IPS DF 4.7 (cell line): ENCODE results near the gene ARL8A.

Source experiments
- DNase-seq: peaks from one replicate; pipeline ENCODE4 v3.0.0-alpha.2; 2013; ENCODE audit warnings: low spot score; ENCODE audit errors: extremely low read depth

Gene ARL8A

DNA sequence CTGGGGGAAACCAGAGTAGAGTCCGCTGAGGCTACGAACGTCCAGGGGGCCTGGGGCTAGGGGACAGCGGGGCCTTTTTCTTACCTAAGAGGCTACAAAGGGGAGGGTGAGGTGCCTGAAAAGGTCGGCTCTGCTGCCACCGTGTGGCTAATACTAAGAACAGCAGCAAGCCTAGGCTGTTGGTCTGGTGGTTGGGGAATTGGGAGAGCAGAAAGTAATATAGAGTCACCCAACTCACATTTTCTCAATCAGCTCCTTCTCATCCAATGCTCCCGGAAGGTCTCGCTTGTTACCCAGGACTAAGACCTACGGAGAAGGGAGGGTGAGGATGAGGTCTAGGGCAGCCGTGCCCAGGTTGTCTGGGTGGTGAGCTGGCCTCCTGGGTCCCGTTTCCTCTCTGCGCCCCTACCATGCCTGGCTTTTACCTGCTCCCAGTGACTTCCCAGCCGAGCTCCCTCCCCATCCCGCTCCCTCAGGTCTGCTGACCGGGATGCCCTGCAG lies 9.3 kb downstream of the ARL8A start:
- DNase-seq, result no peak

DNA sequence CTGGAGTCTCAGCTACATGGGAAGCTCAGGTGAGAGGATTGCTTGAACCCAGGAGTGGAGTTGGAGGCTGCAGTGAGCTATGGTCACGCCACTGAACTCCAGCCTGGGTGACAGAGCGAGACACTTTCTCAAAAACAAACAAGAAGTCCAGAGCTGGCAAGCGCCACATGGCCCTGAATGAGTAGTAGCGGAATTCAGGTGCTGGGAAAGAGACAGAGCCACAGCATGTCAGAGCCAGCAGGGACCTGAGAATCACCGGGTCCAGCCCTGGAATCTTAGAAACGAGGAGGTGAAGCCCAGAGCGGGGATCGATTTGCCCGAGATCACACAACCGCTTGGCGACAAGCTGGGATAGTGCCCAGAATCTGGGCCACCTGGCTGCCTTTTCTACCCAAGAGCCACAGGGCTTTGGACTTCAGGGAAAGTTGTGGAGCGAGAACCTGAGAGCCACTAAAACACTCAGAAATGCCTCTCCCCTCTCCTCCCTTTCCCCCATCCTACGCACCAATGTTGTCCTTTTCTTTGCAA lies 9.8 kb downstream of the ARL8A start:
- no peak for DNase-seq

DNA sequence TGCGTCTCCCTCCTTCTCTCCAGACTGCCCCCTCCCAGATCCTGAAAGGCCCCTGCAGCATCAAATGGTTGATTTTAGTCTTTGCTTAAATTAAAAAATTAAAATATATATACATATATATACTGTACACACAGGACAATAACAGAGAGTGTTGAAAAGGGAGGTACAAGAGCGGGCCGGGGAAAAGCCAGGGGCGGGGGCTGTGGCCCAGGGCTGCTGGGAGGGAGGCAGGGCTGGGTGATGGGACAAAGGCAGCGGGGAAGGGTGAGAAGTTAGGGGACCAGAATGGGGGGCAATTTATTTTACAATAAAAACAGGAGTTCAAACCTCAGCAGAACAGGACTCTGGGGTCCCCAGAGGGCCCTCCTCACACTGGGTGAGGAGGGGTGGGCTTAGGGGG lies 10.5 kb downstream of the ARL8A start:
- DNase-seq, result no peak

DNA sequence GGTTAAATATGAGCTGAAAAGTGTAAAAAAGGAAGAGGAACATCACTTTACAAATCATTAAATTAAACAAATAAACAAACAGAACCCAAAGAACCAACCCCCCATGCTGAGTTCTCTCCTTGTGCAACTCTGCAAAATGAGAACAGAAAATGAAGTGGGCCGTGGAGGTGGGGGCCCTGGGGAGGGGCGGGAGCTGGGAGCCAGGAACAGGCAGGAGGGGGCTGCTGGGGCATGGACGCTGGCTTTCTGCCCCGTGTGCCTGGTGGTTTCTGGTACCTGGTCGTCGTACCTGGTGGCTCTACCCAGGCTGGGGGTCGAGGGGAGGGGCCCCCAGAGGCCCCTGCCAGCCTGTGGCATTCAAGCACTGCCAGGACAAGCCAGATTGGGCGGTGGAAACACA lies 11.0 kb downstream of the ARL8A start:
- no peak for DNase-seq

DNA sequence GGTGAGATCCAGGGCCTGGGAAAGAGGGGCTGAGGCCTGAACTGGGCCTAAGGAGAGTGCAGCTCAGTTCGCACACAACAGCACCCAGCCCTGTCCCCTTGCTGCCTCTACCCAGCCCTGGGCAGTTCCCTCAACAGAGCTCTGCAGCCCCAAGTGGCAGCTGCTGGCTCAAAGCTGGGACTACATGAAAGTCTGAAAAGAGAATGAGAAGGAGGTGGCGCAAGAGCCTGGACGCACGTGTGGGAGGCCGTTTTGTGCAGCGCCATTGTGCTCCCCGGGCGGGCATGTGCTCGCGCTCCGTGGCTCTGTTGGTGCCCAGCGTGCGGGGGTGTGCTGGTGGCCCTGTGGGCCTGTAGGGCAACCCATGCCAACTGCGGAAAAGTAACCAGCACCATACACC lies 11.5 kb downstream of the ARL8A start:
- DNase-seq, result no peak

DNA sequence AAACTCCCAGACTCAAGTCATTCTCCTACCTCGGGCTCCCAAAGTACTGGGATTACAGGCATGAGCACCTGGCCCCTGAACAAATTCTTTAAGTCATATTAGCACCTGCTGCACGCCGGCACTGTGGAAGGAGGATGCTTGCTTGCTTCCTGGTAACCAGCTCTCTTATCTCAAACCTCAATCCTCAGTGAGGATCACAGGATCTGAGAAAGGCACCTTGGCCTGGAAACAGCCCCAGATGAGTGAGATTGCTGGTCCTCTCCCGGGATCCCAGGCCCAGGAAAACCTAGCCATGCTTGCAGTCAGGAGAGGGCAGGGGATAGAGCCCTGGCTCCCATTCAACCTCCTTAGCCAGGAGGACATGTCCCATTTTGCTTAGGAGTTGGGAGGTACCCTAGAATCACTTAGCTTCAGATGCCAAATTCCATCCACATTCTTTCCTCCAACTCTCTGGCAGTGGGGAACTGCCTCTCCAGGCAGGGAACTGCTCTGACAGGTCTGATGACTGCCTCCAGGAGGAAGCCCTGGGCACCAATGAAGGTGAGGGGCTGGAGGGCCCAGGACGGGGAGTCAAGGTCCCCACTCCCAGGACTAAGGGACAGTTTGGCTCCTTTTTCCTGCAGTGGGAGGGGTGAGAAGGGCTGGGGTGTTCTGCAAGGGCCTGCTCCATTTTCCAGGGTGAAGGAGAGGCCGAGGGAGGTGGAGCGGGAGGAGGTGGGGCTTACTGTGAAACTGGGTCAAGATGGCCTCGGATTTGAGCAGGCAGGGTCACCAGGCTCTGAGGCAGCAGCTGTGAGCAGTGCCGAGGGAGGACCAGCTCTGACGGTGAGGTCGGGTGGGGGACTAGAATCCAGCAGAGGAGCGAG lies 12.3 kb downstream of the ARL8A start:
- DNase-seq, result no peak

DNA sequence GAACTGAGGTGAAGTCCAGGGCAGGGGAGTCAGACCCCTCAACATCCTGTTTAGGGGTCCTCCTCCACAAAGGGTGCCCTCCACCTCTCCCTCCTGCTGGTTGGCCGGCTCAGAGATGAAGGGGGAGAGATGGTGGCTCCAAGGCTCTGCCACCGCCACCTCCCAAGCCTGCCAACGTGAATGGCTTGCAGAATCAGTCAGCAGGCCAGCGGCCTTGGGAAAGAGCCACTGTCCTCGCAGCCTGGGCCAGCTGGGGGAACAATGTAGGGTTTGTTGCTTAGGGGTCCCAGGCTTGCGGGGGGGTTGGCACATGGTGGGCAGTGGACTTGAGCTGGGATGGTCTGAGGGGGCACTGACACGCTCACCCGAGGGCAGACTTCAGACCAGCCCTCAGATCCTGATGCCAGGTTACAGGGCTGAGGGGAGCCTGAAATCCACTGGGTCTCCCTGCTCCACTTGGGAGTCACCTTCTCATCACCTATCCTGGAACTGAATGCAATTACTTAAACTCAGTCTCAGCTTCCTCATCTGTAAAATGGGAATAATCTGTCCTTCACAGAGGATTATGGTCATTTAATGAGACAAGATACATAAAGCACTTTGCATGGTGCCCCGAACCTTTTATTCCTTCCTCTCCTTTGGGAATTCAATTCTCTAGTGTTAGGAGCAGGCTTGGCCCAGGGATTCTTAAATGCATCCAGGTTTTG lies 13.6 kb downstream of the ARL8A start:
- no peak for DNase-seq

DNA sequence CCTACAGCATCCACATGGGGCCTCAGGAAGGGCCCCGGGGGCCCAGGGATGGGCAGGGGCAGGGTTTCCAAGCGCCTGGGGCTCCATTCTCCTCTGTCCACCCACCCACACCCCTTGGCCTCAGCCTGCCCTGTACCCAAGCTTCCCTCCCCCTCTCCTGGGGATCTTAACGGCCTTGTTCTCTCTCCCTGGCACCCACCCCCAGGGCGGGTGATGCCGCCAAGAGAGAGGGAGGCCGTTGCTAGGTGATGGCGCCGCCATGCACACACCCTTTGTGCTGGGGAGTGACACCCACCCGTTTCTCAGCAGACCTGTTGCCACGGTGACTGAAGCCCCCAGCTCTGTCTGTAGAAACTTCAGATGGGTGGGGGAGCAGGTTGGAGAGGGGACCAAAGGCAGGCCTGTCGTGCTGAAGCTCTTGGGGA lies 14.2 kb downstream of the ARL8A start:
- DNase-seq, result no peak

DNA sequence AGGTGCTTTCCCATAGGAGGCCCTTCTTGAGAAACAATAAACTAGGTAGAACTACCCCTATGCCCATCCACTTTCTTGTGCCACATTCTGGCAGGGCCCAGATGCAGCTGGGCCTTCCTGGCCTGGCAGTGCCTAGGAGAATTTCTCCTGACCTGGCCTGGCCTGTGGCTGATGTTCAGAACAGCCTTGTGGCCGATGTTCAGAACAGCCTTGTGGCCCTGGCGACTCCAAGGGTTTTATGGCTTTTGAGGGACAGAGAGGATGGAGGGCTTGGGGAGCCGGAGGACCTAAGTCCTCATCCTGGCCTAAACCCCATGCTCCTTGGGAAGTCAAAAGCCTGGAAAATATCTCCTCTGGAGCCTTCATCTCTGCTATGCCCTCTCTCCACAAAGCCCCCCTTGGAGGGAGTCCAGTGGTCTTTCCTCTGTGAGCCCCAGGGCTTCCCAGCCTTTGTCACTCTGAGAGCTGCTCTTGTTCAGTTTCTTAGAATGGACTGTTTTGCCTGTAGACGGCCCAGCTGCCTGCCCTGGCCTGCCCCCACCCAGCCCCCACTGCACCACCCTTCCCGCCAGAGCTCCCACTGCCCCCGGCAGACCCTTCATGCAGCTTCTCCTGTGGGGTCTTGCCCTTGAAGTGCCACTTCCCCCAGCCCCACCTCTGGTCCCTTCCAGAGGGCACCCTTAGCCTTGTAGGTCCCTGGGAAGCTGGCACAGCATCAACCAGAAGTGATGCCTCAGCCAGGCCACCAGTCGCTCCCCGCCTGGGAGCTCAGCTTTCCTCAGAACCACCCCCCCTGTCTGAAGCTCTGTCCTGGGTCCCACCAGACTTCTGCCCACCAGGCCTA lies 14.9 kb downstream of the ARL8A start:
- no peak for DNase-seq

DNA sequence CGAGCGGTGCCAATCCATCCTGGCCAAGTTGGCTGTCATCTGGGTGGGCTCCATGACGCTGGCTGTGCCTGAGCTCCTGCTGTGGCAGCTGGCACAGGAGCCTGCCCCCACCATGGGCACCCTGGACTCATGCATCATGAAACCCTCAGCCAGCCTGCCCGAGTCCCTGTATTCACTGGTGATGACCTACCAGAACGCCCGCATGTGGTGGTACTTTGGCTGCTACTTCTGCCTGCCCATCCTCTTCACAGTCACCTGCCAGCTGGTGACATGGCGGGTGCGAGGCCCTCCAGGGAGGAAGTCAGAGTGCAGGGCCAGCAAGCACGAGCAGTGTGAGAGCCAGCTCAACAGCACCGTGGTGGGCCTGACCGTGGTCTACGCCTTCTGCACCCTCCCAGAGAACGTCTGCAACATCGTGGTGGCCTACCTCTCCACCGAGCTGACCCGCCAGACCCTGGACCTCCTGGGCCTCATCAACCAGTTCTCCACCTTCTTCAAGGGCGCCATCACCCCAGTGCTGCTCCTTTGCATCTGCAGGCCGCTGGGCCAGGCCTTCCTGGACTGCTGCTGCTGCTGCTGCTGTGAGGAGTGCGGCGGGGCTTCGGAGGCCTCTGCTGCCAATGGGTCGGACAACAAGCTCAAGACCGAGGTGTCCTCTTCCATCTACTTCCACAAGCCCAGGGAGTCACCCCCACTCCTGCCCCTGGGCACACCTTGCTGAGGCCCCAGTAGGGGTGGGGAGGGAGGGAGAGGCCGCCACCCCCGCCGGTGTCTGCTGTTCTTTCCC lies 16.5 kb downstream of the ARL8A start:
- no peak for DNase-seq

DNA sequence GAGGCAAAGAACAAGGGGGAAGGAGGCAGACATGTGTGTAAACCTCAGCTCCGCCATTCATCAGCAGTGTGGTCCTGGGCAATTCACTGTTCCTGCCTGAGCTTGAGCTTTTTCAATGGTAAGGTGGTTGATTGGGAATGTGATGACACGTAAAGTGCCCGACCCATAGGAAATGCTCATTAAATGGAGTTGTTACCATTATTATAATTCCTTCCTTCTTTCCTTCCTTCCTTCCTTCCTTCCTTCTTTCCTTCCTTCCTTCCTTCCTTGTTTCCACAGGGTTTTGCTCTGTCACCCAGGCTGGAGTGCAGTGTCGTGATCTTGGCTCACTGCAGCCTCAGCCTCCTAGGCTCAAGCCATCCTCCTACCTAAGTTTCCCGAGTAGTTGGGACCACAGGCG lies 17.5 kb downstream of the ARL8A start:
- no peak for DNase-seq

DNA sequence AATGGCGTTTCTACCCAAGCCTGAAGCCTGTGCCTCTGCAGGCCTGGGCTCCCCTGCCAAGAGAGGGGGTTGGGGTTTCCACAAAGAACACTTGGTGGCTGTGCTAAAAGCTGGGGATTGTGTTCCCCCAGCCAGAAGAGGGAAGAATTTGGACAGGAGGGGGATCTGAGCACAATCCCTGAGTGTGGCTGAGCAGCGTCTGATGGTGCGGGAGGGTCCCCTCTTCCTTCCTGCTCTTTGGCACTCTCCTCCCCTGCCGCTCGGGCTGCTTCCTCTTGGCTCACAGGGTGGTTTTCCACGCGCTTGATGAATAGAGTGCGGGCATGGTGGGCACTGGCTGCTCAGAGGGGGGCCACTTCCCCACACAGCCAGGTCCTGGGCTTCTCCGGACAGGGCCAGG lies 18.1 kb downstream of the ARL8A start:
- no peak for DNase-seq

DNA sequence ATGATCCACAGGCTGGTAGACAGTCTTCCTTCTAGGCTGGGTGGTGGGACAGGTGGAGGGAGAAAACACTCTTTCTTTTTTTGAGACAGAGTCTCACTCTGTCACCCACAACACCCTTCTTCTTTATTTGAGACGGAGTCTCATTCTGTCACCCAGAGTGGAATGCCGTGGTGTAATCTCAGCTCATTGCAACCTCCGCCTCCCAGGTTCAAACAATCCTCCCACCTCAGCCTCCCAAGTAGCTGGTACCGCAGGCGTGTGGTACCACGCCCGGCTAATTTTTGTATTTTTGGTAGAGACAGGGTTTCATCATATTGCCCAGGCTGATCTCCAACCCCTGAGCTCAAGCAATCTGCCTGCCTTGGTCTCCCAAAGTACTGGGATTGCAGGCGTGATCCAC lies 18.9 kb downstream of the ARL8A start:
- DNase-seq, result no peak

DNA sequence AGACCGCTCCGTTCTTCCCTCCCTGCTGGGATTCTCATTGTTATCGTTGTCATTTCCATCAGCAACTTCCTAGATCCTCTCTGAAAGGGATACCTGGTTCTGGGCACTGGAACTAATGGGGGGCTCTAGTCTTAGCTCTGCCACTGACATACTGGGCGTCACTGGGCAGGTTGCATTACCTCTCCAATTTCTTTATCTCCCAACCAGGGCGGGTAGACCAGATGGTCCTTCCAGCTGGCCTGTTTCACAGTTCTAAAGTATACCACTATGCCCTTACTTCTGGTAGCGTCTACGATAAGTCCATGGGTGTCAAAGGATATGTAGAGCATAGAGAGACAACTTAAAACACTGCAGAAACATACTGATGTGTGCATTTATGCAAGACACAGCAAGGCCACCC lies 20.4 kb downstream of the ARL8A start:
- no peak for DNase-seq

DNA sequence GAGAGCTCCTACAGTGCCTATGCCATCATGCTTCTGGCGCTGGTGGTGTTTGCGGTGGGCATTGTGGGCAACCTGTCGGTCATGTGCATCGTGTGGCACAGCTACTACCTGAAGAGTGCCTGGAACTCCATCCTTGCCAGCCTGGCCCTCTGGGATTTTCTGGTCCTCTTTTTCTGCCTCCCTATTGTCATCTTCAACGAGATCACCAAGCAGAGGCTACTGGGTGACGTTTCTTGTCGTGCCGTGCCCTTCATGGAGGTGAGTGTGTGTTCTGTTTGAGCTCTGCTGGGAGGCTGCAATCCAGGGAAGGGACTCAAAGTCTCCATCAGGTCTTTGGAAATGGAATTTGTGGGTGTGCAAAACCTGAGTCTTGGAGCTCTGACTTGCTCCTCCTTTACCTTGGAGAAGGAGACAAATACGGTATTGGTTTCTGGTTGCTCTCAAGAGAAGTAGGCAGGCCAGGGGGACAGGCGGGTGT lies 21.2 kb downstream of the ARL8A start:
- DNase-seq, result no peak

DNA sequence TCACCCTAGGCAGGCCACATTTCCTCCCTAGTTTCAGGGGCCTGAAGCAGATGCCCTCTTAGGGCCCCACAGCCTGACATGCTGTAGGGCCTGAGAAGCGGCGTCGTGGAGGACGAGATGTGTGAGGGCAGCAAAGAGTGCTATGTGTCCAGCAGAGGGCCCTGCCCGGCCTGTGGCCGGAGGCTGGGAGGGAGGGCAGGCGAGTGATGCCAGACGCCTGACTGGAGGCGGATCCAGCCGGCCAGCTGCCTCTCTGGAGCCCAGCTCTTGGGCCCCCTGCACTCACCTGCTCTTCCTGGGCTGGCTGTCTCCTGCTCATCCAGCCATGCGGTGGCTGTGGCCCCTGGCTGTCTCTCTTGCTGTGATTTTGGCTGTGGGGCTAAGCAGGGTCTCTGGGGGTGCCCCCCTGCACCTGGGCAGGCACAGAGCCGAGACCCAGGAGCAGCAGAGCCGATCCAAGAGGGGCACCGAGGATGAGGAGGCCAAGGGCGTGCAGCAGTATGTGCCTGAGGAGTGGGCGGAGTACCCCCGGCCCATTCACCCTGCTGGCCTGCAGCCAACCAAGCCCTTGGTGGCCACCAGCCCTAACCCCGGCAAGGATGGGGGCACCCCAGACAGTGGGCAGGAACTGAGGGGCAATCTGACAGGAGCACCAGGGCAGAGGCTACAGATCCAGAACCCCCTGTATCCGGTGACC lies 21.8 kb downstream of the ARL8A start, which contains the start of gene GPR37L1:
GPR37L1 (plus strand) TSS at position 279 of the 697 bp plus-strand sequence; CDS start at position 326, 47 bp downstream.
- no peak for DNase-seq

DNA sequence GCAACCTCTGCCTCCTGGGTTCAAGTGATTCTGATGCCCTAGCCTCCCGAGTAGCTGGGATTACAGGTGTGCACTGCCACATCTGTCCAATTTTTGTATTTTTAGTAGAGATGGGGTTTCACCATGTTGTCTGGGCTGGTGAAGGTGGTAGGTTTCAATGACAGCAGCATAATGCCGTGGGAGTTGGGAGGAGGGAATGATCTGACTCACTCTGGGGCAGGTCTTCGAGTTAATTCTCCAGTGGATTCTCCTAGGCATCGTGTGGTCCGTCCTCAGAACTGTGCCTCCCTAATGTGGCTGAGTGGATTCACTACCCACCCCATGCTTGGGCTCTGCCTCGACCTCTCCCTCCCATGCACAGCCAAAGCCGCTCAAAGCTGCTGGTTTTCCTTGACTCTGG lies 23.5 kb downstream of the ARL8A start:
- DNase-seq, result no peak

DNA sequence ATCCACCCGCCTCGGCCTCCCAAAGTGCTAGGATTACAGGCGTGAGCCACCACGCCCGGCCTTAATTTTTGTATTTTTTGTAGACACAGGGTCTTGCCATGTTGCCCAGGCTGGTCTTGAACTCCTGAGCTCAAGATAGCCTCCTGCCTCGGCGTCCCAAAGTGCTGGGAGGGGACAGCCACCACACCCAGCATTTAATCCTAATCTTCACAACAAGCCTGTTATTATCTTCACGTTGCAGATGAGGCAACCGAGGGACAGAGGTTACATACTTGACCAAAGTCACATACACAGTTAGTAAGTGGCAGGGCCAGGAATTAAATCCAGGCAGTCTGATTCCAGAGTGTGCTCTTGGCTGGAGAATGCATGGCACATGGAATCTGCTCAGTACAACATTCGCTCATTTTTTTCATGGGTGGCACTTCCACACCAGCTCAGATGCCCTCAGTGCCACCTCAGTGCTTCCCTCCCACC lies 26.6 kb downstream of the ARL8A start:
- DNase-seq, result no peak

DNA sequence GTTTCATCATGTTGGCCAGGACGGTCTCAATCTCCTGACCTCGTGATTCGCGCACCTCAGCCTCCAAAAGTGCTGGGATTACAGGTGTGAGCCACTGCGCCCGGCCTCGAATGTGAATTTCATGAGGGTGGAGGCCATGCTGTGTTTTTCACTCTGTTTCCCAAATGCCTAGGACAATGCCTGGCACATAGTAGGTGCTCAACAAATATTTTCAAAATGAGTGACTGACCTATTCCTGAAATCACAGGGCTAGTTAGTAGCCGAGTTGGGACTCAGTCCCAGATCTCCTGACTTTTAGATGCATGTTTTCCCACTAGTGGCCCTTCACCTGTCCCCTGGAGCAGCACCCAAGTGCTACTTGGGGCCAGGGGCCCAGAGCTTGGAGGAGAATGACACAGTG lies 28.2 kb downstream of the ARL8A start:
- no peak for DNase-seq
